Lower leg skin (tissue), 3 donors: ENCODE measurements around the gene ODF2.

ENCODE experiments used
- CTCF ChIP-seq, 3 donors: fragments of 450-650 bp; IDR thresholded peaks; one replicate each; pipeline ENCODE4 v1.5.1; 2016; ENCODE audit warnings: antibody characterized with exemption in 3 of 3, mild to moderate bottlenecking in 3 of 3, moderate library complexity in 2 of 3
- POLR2A ChIP-seq, 2 donors: fragments of 450-650 bp; IDR thresholded peaks; one replicate each; pipeline ENCODE4 v1.6.1; 2016 to 2017; ENCODE audit warnings: antibody characterized with exemption in 2 of 2, mild to moderate bottlenecking in 1 of 2, moderate library complexity in 1 of 2

- TF ChIP-seq CTCF (IDR thresholded peaks at IDR 0.05) (no peak), POLR2A (IDR thresholded peaks at IDR 0.05) (no peak)
Observed at GRCh38 chr9:128419061-128419925, 36.5 kb upstream of the ODF2 start.
